ENCODE measurements around the gene NQO2. TPM values are rescaled to one million over a fixed set of nuclear protein-coding genes. Genes with fewer than 3 reads are reported as not detected.
A peak's percentile ranks its signal among the peaks of the same experiment; 100 is the strongest.
"Not testable (repeated sequence)": the region's sequence is repeated elsewhere in the genome, so short reads cannot be mapped to it uniquely, and the experiment has no call there.

Gene NQO2
- total RNA-seq, 1 donor from 2014 or later, result 45.8 TPM

DNA sequence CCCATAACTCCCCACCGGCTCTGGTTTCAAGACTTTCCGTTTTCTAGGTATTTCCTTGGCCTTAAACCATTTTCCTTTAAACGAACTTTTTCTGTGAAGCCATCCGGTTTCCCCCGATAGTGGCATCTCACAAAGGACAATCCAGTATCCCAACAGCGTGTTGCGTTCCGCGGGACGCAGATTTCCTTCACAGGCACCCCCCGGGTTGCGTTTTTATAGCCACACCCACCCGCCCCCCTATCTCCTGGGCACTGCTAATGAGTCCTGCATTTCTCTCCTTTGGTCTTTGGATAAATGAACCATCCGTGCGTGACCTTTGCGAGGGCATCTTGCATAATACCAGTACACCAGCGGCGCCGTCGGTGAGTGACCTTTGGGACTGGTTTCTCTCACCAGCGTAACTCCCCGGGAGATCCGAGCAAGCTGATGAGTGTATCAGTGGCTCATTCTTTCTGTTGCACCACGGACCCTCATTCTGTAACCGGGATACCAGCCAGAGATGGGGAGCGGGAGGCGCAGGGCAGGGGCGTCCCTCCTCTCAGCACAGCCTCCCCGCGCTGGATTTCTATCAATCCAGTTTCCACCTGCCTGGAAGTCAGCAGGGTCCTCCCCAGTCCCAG lies 586 bp upstream of the NQO2 start:
- Mint-ChIP-seq H3K4me1 (ENCODE audit: low read depth) (peaks cover 9% of the 10 kb centered on the region), H3K36me3 (ENCODE audit: insufficient read depth) (peaks cover 2% of the 10 kb centered on the region), H3K27me3 (no peaks in the 10 kb centered on the region), H3K27ac (peak overlapping the region; percentile 91), H3K9me3 (ENCODE audit: low read depth) (no peaks in the 10 kb centered on the region), H3K4me3 (ENCODE audit: low read depth) (peak overlapping the region; percentile 83)
- DNase-seq (ENCODE audit: low spot score, unreplicated experiment), result no peak
- TF ChIP-seq CTCF (IDR thresholded peaks at IDR 0.05; ENCODE audit: unreplicated experiment), result no peak

- no peak for DNase-seq (ENCODE audit: low spot score, unreplicated experiment)
- TF ChIP-seq CTCF (IDR thresholded peaks at IDR 0.05; ENCODE audit: unreplicated experiment), result no peak
- Mint-ChIP-seq H3K4me1 (ENCODE audit: low read depth) (peaks cover 6% of the 10 kb centered on the region), H3K27me3 (no peaks in the 10 kb centered on the region), H3K9me3 (ENCODE audit: low read depth) (no peaks in the 10 kb centered on the region), H3K4me3 (ENCODE audit: low read depth) (peak overlapping the region; percentile 83), H3K27ac (no peak overlapping the region), H3K36me3 (ENCODE audit: insufficient read depth) (peaks cover 13% of the 10 kb centered on the region)
Observed at GRCh38 chr6:3001146-3001772, 1.6 kb downstream of the NQO2 start.

- H3K27ac Mint-ChIP-seq, result no peak overlapping the region
- H3K4me3 Mint-ChIP-seq (ENCODE audit: low read depth), result peak overlapping the region; percentile 54
- no peak for DNase-seq (ENCODE audit: low spot score, unreplicated experiment)
- no peaks in the 10 kb centered on the region for H3K9me3 Mint-ChIP-seq (ENCODE audit: low read depth)
- H3K36me3 Mint-ChIP-seq (ENCODE audit: insufficient read depth), result peaks cover 16% of the 10 kb centered on the region
- H3K4me1 Mint-ChIP-seq (ENCODE audit: low read depth), result peaks cover 6% of the 10 kb centered on the region
- no peaks in the 10 kb centered on the region for H3K27me3 Mint-ChIP-seq
- peak; percentile 57 for TF ChIP-seq CTCF (IDR thresholded peaks at IDR 0.05; ENCODE audit: unreplicated experiment)
Observed at GRCh38 chr6:3001773-3002293, 2.1 kb downstream of the NQO2 start.

DNA sequence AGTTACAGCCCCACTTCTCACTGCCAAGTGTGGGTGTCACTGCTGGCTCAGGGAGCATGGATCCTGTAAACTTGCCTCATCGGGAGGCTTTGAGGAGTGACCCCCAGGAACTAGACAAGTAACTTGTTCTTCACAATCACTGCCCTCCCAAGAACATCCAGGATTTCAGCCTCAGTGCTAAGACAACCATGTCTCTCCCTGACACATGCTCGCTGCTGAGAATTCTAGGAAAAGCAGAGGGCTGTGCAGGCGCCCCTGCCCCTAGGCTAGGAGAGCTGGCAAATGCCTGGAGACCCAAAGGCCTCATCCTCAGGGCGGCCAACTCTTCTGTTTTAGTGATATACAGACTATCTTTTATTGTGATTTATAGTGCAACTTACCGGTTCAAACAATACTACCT lies 3.5 kb downstream of the NQO2 start:
- not testable (repeated sequence) for H3K4me3 Mint-ChIP-seq (ENCODE audit: low read depth); H3K27me3 Mint-ChIP-seq; DNase-seq (ENCODE audit: low spot score, unreplicated experiment); H3K4me1 Mint-ChIP-seq (ENCODE audit: low read depth); H3K9me3 Mint-ChIP-seq (ENCODE audit: low read depth); H3K27ac Mint-ChIP-seq
- peaks cover 27% of the 10 kb centered on the region for H3K36me3 Mint-ChIP-seq (ENCODE audit: insufficient read depth)

DNA sequence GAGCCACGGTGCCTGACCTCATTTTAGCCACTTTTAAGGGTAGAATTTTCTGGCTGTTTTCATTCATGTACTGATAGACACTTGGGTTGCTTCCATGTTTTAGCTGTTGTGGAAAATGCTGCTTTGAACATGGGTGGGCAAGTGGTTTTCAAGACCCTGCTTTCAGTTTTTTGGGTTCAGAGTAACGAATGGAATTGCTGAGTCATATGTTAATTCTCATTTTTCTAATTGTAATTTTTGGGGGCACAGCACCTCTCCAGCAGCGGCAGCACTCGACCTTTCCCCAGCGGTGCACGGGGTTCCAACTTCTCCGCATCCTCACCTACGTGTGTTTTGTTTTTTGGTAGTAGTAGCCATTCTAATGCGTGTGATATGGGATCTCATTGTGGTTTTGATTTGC lies 5.4 kb downstream of the NQO2 start:
- Mint-ChIP-seq H3K27ac (peak overlapping the region; percentile 43), H3K27me3 (no peaks in the 10 kb centered on the region), H3K4me1 (ENCODE audit: low read depth) (no peaks in the 10 kb centered on the region), H3K4me3 (ENCODE audit: low read depth) (no peak overlapping the region), H3K36me3 (ENCODE audit: insufficient read depth) (peaks cover 42% of the 10 kb centered on the region), H3K9me3 (ENCODE audit: low read depth) (peaks cover 5% of the 10 kb centered on the region)
- TF ChIP-seq CTCF (IDR thresholded peaks at IDR 0.05; ENCODE audit: unreplicated experiment), result no peak
- DNase-seq (ENCODE audit: low spot score, unreplicated experiment), result no peak

DNA sequence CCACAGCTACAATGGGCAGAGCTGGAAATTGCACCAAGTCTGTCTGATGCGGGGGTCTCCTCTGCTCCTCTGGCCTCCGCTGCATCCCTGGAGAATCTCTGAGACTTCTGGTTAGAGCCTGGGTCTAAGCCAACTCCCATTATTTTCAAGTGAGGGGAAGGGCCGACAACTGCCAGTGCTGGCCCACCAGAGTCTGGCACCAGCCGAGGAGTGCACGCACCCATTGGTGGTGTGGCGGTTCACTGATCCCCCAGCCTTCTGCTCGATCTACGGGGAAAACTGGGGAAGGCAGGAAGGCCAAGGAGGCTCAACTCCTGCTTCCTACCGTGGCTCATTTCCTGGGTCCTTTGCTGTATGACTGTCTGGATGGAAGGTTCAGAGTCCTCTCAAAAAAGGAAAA lies 6.2 kb downstream of the NQO2 start:
- peaks cover 50% of the 10 kb centered on the region for H3K36me3 Mint-ChIP-seq (ENCODE audit: insufficient read depth)
- H3K27ac Mint-ChIP-seq, result no peak overlapping the region
- no peaks in the 10 kb centered on the region for H3K27me3 Mint-ChIP-seq
- no peak overlapping the region for H3K4me3 Mint-ChIP-seq (ENCODE audit: low read depth)
- DNase-seq (ENCODE audit: low spot score, unreplicated experiment), result no peak
- H3K4me1 Mint-ChIP-seq (ENCODE audit: low read depth), result no peaks in the 10 kb centered on the region
- no peak for TF ChIP-seq CTCF (IDR thresholded peaks at IDR 0.05; ENCODE audit: unreplicated experiment)
- H3K9me3 Mint-ChIP-seq (ENCODE audit: low read depth), result peaks cover 12% of the 10 kb centered on the region
